ENCODE data around the gene SNTG2. TPM values are rescaled to one million over a fixed set of nuclear protein-coding genes. Genes with fewer than 3 reads are reported as not detected.

SNTG2 gene
- total RNA-seq, 2 experiments from 2014 or later, result 0.57 to 1.0 TPM

DNA sequence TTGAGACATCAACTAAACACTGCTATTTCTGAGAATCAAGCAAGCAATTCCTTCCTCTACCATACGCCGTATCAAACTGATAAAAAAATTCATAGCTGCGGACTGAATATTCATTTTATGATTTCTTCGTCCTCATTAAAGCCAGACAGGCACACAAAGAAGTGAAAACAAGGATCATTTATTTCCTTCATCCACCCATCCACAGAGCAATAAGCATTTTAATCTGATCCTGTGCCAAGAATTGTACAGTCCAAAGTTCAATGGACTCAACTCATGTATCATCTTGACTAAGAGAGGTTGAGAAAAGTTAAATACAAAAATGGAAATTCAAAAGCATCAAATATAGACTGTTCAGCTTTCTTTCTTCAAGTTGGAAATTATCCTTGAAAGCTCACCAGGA, 19.7 kb upstream of the SNTG2 start:
- H3K4me1 Mint-ChIP-seq (ENCODE audit: low read depth), result no peaks in the 10 kb centered on the region
- no peak overlapping the region for H3K4me3 Mint-ChIP-seq
- no peak overlapping the region for H3K27ac Mint-ChIP-seq
- no peak for DNase-seq
- H3K27me3 Mint-ChIP-seq (ENCODE audit: low read depth), result no peaks in the 10 kb centered on the region
- intact Hi-C loops (cut with micrococcal nuclease), result no loop called here
- H3K9me3 Mint-ChIP-seq, result no peaks in the 10 kb centered on the region
- H3K36me3 Mint-ChIP-seq (ENCODE audit: low read depth), result no peaks in the 10 kb centered on the region
- CTCF ChIA-PET, result no interaction called here

DNA sequence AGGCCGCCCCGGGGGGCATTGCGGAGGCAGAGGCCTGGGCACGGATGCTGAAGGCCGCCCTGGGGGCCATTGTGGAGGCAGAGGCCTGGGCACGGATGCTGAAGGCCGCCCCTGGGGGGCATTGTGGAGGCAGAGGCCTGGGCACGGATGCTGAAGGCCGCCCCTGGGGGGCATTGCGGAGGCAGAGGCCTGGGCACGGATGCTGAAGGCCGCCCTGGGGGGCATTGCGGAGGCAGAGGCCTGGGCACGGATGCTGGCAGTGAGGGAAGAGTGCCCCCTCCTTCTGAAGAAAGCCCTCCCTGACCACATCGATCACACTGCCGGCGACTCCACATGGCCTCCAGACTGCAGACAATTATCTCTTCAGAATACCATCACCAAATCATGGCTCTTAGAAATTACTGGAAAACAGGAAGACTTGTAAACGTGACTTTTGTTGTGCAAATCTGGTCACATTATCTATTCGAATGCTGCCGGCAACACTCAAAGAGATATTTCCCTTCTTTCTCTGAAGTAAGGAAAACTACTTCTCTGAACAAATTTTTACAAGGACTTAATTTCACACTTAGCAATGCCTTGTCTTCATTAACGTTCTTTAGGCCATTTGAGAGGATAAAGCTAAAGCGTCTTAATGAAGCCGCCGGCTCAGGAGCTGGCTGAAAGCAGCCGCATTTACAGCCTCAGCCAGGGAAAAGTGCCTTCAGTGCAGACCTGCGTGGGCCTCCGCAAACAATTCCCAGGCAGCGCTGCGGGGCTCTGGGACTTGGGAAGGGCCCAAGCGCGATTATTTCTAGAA, 18.1 kb upstream of the SNTG2 start:
- intact Hi-C loops (cut with micrococcal nuclease), result no loop called here
- no peak for DNase-seq
- H3K4me1 Mint-ChIP-seq (ENCODE audit: low read depth), result no peaks in the 10 kb centered on the region
- H3K27me3 Mint-ChIP-seq (ENCODE audit: low read depth), result no peaks in the 10 kb centered on the region
- no peaks in the 10 kb centered on the region for H3K36me3 Mint-ChIP-seq (ENCODE audit: low read depth)
- CTCF ChIA-PET, result no interaction called here
- no peak overlapping the region for H3K4me3 Mint-ChIP-seq
- no peak overlapping the region for H3K27ac Mint-ChIP-seq
- no peaks in the 10 kb centered on the region for H3K9me3 Mint-ChIP-seq

DNA sequence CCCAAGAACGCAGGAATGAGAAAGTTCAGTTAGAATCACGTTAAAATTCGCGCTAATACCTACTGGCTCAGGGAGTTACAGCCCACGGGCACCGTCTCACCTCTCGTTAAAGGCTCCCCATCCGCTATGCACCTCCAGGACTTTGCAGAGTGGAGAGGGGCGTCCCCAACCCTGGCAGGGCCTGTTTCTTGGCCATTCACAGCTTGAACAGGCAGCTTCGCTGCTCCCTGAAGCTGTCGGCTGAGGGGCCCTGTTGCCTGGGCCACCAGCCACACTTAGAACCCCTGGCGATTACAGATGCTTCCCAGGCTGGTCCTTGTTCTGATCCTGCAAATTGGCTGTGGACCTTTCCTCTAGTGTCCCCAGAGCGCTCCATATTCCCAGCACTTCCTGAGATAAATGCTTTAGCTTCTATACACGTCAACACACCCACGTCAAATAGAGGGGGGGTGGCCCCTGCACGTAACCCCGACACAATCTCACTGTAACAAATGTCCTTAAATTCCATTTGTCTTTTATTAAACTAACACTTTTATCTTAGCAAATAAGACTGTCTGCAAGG, 16.8 kb upstream of the SNTG2 start:
- no peaks in the 10 kb centered on the region for H3K27me3 Mint-ChIP-seq (ENCODE audit: low read depth)
- H3K4me3 Mint-ChIP-seq, result no peak overlapping the region
- no peaks in the 10 kb centered on the region for H3K9me3 Mint-ChIP-seq
- DNase-seq, result no peak
- no peak overlapping the region for H3K27ac Mint-ChIP-seq
- H3K36me3 Mint-ChIP-seq (ENCODE audit: low read depth), result no peaks in the 10 kb centered on the region
- intact Hi-C loops (cut with micrococcal nuclease), result no loop called here
- no peaks in the 10 kb centered on the region for H3K4me1 Mint-ChIP-seq (ENCODE audit: low read depth)
- CTCF ChIA-PET, result no interaction called here

DNA sequence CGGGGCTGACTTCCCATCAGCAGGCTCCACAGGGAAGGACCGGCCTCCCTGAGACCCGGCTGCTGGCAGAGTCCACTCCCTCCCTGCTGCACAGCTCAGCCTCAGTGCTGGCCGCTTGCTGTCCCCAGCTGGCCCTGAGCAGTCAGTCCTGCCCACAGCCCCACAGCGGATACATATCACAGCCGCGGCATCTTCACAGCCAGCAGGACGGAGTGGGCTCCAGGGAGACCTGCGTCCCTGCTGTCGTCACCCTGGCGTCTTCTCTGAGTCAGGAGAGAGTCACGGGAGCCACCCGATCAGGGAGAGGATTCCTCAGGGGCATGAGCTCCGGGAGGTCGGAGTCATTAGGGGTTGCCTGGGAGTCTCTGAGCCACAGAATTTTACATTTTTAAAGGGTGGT, 13.1 kb upstream of the SNTG2 start:
- no peaks in the 10 kb centered on the region for H3K9me3 Mint-ChIP-seq
- no peak for DNase-seq
- CTCF ChIA-PET, result no interaction called here
- H3K4me3 Mint-ChIP-seq, result no peak overlapping the region
- no peaks in the 10 kb centered on the region for H3K4me1 Mint-ChIP-seq (ENCODE audit: low read depth)
- H3K36me3 Mint-ChIP-seq (ENCODE audit: low read depth), result no peaks in the 10 kb centered on the region
- peaks cover 2% of the 10 kb centered on the region for H3K27me3 Mint-ChIP-seq (ENCODE audit: low read depth)
- intact Hi-C loops (cut with micrococcal nuclease), result no loop called here
- no peak overlapping the region for H3K27ac Mint-ChIP-seq

DNA sequence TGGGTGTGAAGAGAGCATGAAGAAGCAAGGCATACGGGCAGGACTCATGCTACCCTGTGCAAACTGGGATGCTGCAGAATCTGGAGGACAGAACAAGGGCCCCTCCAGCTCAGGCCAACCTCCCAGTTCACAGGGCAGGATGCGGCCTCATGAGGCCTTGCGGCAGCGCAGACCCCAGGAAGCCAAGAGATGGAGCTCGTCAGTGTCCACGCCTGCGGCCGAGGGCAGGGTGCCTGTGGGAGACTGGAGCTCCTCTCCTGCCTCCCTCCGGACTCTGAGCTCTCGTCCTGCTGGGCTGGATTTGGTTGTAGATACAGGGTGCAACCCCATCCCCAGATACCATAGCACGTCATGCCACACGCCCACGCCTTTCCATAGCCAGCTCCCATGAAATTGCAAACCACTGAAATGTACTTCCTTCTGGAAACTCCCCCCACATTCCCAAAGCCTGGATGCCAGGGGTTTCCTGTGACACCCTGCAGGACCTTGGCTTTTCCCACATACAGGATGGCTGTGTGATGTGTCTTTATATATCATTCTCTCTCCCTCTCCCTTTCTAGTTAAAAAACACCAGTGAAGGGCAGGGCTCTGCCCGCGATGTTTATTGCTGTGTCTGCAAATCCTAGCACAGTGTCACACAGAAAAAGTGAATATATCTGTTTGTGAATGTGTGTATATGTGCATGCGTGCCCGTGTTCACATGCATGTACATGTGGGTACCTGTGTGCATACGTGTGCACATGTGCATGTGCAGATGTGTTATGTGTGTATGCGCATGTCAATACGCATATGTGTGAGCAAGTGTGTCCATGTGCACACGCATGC, 12.3 kb upstream of the SNTG2 start:
- peaks cover 2% of the 10 kb centered on the region for H3K27me3 Mint-ChIP-seq (ENCODE audit: low read depth)
- CTCF ChIA-PET, result no interaction called here

DNA sequence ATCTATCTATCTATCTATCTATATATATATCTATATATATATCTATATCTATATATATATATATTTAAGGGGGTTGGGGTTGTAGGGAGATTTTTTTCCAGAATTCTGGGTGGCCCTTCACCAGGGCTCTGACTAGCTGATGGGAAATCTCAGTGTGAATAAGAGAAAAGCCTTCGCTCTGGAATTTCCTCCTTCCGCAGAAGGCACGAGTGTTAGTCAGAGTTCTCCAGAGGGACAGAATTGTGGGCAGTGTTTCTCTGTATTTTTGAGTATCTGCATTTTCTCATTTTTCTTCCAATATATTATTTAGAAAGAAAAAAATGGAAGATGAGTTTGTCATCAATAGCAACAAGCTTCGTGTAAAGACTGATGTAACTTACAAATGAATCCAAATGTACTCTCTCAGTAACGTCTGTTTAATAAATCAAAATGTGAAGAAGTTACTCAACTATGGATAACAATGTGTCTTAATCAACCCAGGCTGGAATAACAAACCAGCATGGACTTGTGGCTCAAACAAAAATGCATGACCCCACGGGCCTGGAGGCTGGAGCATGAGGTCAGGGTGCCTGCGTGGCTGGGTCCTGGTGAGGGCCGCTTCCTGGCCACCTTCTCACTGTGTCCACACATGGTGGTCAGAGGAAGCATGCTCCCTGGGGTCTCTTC, 10.6 kb upstream of the SNTG2 start:
- H3K4me1 Mint-ChIP-seq (ENCODE audit: low read depth), result peaks cover 3% of the 10 kb centered on the region
- intact Hi-C loops (cut with micrococcal nuclease), result no loop called here
- H3K4me3 Mint-ChIP-seq, result no peak overlapping the region
- CTCF ChIA-PET, result no interaction called here
- DNase-seq, result no peak
- H3K9me3 Mint-ChIP-seq, result peaks cover 9% of the 10 kb centered on the region
- peaks cover 7% of the 10 kb centered on the region for H3K27me3 Mint-ChIP-seq (ENCODE audit: low read depth)
- no peak overlapping the region for H3K27ac Mint-ChIP-seq
- peaks cover 2% of the 10 kb centered on the region for H3K36me3 Mint-ChIP-seq (ENCODE audit: low read depth)

More for the DNA sequence above, 12.3 kb upstream of the SNTG2 start:
- Mint-ChIP-seq H3K4me1 (ENCODE audit: low read depth) (no peaks in the 10 kb centered on the region), H3K9me3 (no peaks in the 10 kb centered on the region), H3K36me3 (ENCODE audit: low read depth) (no peaks in the 10 kb centered on the region), H3K27ac (no peak overlapping the region), H3K4me3 (no peak overlapping the region)
- DNase-seq, result no peak
- intact Hi-C loops (cut with micrococcal nuclease), result no loop called here

DNA sequence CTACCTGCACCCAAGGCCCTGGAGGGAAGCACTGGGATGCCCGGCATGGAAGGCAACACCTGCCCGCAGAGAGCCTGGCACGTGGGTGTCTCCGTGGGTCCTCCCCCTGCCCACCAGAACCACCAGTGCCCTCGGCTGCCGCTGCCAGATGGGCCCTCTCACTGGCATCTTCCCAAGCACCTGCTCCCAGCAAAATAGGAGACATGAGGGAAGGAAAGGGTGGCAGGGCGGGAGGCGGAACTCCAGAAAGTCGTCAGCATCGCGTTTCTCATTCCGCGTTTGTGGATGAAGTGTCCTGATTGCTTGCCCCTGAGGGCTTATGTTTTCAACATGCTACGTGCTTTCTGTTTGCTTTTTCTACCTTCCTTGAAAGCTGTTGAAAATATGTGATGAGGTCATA, 8.8 kb upstream of the SNTG2 start:
- Mint-ChIP-seq H3K27ac (no peak overlapping the region), H3K9me3 (peaks cover 9% of the 10 kb centered on the region), H3K27me3 (ENCODE audit: low read depth) (peaks cover 7% of the 10 kb centered on the region), H3K4me1 (ENCODE audit: low read depth) (peaks cover 17% of the 10 kb centered on the region), H3K4me3 (no peak overlapping the region), H3K36me3 (ENCODE audit: low read depth) (peaks cover 2% of the 10 kb centered on the region)
- intact Hi-C loops (cut with micrococcal nuclease), result no loop called here
- no peak for DNase-seq
- CTCF ChIA-PET, result no interaction called here

DNA sequence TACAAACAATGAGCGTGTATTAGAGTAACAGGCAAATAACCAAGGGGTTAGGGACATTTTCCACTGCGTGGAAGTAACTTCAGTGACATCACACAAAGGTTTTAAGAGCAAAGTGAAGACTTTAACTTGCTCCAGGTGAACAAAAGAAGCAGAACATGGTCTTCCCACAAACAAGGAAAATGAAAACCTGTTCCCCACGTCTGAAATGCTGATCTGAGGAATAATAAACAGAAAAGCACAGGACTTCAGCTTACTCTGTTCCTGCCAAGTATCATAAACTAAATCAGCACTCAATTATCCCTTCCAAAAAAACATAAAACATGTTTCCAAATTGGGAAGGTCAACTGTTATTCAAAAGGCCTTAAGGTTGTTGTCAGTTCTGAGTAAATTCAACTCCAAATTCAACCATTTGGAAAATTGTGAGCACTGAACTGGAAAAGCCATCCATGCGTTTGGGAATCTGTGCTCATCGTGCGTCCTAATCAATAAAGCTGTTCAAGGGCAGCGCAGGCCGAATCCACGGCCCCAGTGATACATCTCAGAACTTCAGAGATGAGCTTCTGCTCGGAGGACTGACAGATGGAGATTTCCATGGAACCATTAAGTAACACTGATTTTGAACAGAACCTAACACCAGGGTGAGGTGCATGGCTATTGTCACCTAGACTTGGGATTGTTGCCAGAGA, 7.7 kb upstream of the SNTG2 start:
- no peak for DNase-seq
- H3K27me3 Mint-ChIP-seq (ENCODE audit: low read depth), result peaks cover 7% of the 10 kb centered on the region
- intact Hi-C loops (cut with micrococcal nuclease), result no loop called here
- peaks cover 2% of the 10 kb centered on the region for H3K36me3 Mint-ChIP-seq (ENCODE audit: low read depth)
- no peak overlapping the region for H3K27ac Mint-ChIP-seq
- peaks cover 9% of the 10 kb centered on the region for H3K9me3 Mint-ChIP-seq
- CTCF ChIA-PET, result no interaction called here
- peaks cover 21% of the 10 kb centered on the region for H3K4me1 Mint-ChIP-seq (ENCODE audit: low read depth)
- no peak overlapping the region for H3K4me3 Mint-ChIP-seq

DNA sequence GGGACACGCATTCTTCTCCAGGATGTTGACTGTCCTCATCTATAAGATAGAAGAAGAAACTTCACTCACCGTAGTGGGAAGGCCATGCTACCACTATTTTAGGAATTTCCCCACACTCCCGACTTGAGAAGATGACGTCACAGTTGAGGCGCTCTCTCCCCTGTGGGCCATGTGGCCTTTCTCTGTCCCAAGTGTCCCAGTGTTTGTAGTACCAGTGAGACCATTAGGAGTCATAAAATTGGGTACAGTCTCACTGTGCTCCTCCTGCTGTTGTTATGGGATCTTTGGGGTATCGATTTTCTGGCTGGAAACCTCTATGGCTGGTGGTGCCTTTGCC, 7.2 kb upstream of the SNTG2 start:
- H3K9me3 Mint-ChIP-seq, result peaks cover 9% of the 10 kb centered on the region
- no peak overlapping the region for H3K27ac Mint-ChIP-seq
- CTCF ChIA-PET, result no interaction called here
- peaks cover 7% of the 10 kb centered on the region for H3K27me3 Mint-ChIP-seq (ENCODE audit: low read depth)
- peaks cover 2% of the 10 kb centered on the region for H3K36me3 Mint-ChIP-seq (ENCODE audit: low read depth)
- DNase-seq, result no peak
- peaks cover 21% of the 10 kb centered on the region for H3K4me1 Mint-ChIP-seq (ENCODE audit: low read depth)
- no peak overlapping the region for H3K4me3 Mint-ChIP-seq
- intact Hi-C loops (cut with micrococcal nuclease), result no loop called here

DNA sequence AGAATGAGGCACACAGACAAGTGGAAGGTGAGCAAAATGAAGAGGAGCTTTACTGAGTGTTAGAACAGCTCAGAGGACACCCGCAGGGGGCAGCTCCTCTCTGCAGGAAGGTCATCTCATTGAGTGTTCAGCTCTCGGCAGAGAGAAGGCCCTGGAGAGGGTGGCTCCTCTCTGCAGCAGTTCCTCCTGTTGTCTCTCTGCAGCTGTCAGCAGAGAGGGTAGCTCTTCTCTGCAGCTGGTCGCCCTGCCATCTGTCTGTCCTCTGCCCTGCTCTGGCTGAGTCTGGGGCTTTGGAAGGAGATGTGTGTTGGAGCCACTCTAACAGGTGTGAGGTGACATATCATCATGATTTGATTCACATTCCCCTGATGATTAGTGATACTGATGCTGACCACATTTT, 6.8 kb upstream of the SNTG2 start:
- Mint-ChIP-seq H3K4me3 (no peak overlapping the region), H3K4me1 (ENCODE audit: low read depth) (peaks cover 21% of the 10 kb centered on the region), H3K27ac (no peak overlapping the region), H3K9me3 (peaks cover 9% of the 10 kb centered on the region), H3K27me3 (ENCODE audit: low read depth) (peaks cover 7% of the 10 kb centered on the region), H3K36me3 (ENCODE audit: low read depth) (peaks cover 2% of the 10 kb centered on the region)
- CTCF ChIA-PET, result interaction anchor here (1.5 kb wide), 1 partner anchor 11 kb away, joined by 5 read pairs; no protein-coding TSS in a partner anchor
- no peak for DNase-seq
- intact Hi-C loops (cut with micrococcal nuclease), result no loop called here

DNA sequence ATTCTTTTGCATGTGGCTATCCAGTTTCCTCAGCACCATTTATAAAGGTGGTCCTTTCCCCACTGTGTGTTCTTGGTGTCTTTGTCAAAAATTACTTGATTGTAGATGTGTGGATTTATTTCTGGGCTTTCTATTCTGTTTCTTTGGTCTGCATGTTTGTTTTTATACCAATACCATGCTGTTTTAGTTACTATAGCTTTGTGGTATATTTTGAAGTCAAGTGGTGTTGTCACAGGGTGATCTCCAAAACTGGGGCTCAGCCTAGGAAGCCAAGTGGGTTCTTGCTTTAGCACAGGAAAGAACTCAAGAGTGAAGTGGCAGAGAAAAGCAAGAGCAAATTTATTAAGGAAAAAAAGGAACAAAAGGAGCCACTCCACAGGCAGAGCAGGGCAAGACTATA, 6.0 kb upstream of the SNTG2 start:
- peaks cover 9% of the 10 kb centered on the region for H3K27me3 Mint-ChIP-seq (ENCODE audit: low read depth)
- peaks cover 2% of the 10 kb centered on the region for H3K36me3 Mint-ChIP-seq (ENCODE audit: low read depth)
- H3K4me1 Mint-ChIP-seq (ENCODE audit: low read depth), result peaks cover 28% of the 10 kb centered on the region
- no peak overlapping the region for H3K4me3 Mint-ChIP-seq
- intact Hi-C loops (cut with micrococcal nuclease), result loop anchor here (5.0 kb wide), 1 partner anchor 87 kb away; no protein-coding TSS in a partner anchor
- H3K9me3 Mint-ChIP-seq, result peaks cover 9% of the 10 kb centered on the region
- no peak overlapping the region for H3K27ac Mint-ChIP-seq
- CTCF ChIA-PET, result interaction anchor here (1.5 kb wide), 1 partner anchor 10 kb away, joined by 5 read pairs; no protein-coding TSS in a partner anchor
- no peak for DNase-seq

DNA sequence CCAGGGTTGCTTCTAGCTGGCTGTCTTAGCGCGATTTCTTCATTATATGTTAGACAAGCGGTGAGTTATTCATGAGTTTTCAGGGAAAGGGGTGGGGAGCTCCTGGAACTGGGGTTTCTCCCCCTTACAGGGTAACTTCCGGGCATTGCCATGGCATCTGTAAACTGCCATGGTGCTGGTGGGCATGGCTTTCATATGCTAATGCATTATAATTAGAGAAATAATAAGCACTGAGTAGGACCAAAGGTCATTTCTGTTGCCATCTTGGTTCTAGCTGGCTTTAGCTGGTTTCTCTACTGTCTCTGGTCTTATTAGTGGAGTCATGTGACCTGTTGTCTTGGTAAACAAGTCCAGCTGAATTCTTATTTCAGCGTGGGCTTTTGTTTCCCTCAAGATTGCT, 5.5 kb upstream of the SNTG2 start:
- H3K27ac Mint-ChIP-seq, result no peak overlapping the region
- no peak for DNase-seq
- intact Hi-C loops (cut with micrococcal nuclease), result loop anchor here (5.0 kb wide), 1 partner anchor 88 kb away; no protein-coding TSS in a partner anchor
- H3K9me3 Mint-ChIP-seq, result peaks cover 9% of the 10 kb centered on the region
- peaks cover 2% of the 10 kb centered on the region for H3K36me3 Mint-ChIP-seq (ENCODE audit: low read depth)
- peaks cover 10% of the 10 kb centered on the region for H3K27me3 Mint-ChIP-seq (ENCODE audit: low read depth)
- CTCF ChIA-PET, result interaction anchor here (1.5 kb wide), 1 partner anchor 9 kb away, joined by 5 read pairs; no protein-coding TSS in a partner anchor
- H3K4me1 Mint-ChIP-seq (ENCODE audit: low read depth), result peaks cover 28% of the 10 kb centered on the region
- no peak overlapping the region for H3K4me3 Mint-ChIP-seq

All from activated naive CD4-positive, alpha-beta T cell treated with anti-CD3 and anti-CD28 coated beads for 36 hours (primary cell).